ENCODE results near the gene KLK8.

KLK8 gene

DNA sequence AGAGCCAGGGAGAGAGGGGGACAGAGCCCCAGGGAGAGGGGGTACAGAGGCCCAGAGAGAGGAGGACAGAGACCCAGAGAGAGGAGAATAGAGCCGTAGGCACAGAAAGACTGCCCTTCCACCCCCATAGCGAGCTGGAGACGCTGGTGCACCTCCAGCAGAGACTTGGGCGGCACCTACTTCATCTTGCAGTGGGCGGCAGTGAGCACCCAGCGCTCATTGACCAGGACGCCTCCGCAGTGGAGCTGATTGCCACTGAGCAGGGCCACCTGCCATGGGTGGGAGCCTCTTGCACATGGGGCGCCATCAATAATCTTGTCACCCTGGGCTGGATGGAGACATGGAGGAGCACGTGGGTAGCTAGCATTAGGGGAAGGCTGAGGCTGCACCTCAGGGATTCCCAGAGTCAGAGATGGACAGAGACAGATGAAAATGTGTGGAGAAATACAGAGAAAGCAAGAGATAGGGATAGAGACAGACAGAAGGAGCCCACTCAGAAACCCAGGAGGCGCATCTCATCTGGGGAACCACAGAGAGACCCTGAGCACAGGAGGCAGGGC, 19.7 kb downstream of the KLK8 start:
- TF ChIP-seq, protein P1, sequence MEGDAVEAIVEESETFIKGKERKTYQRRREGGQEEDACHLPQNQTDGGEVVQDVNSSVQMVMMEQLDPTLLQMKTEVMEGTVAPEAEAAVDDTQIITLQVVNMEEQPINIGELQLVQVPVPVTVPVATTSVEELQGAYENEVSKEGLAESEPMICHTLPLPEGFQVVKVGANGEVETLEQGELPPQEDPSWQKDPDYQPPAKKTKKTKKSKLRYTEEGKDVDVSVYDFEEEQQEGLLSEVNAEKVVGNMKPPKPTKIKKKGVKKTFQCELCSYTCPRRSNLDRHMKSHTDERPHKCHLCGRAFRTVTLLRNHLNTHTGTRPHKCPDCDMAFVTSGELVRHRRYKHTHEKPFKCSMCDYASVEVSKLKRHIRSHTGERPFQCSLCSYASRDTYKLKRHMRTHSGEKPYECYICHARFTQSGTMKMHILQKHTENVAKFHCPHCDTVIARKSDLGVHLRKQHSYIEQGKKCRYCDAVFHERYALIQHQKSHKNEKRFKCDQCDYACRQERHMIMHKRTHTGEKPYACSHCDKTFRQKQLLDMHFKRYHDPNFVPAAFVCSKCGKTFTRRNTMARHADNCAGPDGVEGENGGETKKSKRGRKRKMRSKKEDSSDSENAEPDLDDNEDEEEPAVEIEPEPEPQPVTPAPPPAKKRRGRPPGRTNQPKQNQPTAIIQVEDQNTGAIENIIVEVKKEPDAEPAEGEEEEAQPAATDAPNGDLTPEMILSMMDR (IDR thresholded peaks at IDR 0.05; ENCODE audit: control extremely low read depth, extremely low read depth, low read depth, missing control alignments) = no peak
- no peak for DNase-seq (ENCODE audit: extremely low spot score)
- ChIA-PET CTCF (no interaction called here), POLR2A (no interaction called here)

DNA sequence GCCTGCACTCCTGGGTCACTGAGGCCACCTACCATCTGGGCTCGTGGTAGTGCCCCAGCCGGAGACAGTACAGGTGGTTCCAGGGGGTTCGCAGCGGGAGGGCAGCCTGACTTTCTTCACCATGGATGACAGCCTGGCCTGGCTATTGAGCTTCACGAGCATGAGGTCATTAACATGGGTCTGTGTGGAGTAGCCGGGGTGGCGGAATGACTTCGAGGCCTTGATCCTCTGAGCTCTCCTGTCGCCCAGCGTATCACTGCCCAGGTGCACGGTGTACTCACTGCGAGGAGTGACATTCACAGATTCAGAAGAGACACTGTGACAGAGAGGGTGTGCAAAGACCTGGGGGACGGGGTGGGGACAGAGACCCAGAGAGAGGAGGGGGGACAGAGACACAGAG, 21.2 kb downstream of the KLK8 start:
- CTCF ChIA-PET = no interaction called here
- TF ChIP-seq, protein P1 (IDR thresholded peaks at IDR 0.05; ENCODE audit: control extremely low read depth, extremely low read depth, low read depth, missing control alignments) = no peak
- POLR2A ChIA-PET = no interaction called here
- DNase-seq (ENCODE audit: extremely low spot score) = no peak

DNA sequence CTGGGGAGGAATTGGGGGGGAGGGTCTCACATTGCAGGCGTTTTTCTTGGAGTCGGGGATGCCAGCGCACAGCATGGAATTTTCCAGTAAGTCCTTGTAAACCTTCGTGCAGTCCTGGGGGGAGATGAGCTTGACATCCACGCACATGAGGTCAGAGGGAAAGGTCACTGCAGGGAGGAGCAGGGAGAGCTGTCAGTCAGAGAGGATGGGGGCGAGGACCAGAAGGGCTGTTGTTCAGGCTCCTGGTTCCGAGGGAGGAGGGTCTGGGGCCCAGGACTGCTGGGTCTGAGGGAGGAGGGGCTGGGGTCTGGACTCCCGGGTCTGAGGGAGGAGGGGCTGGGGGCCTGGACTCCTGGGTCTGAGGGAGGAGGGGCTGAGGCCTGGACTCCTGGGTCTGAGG, 21.6 kb downstream of the KLK8 start:
- TF ChIP-seq, protein P1 (IDR thresholded peaks at IDR 0.05; ENCODE audit: control extremely low read depth, extremely low read depth, low read depth, missing control alignments) = no peak
- ChIA-PET POLR2A (no interaction called here), CTCF (no interaction called here)
- DNase-seq (ENCODE audit: extremely low spot score) = no peak

DNA sequence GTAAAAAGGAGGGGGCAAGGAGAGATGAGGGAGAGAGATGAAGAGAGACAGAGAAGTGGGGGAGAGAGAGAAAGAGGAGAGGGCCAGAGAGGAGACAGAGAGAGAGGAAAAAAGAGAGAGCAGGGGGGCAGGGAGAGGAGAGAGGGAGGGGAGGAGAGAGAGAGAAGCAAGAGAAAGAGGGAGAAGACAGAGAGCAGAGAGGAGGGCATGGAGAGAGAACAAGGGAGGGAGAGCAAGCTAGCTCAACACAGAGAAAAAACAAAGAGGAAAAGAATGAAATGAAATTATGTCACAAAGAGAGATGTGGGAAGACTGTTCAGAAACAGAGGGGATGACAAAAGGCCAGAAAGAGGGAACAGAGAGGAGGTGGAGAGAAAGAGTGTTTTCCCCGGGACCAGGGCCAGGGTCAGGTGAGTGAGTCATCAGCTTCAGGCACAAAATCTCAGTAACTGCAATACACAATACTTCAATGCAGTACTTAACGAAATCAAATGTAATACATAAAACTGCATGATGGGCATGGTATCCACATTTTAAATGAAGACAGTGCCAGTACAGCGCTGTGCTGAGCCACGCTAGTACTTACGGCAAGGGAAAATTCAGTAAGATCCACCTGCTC, 22.5 kb downstream of the KLK8 start:
- TF ChIP-seq, protein P1 (IDR thresholded peaks at IDR 0.05; ENCODE audit: control extremely low read depth, extremely low read depth, low read depth, missing control alignments) = no peak
- DNase-seq (ENCODE audit: extremely low spot score) = no peak
- ChIA-PET CTCF (no interaction called here), POLR2A (no interaction called here)

DNA sequence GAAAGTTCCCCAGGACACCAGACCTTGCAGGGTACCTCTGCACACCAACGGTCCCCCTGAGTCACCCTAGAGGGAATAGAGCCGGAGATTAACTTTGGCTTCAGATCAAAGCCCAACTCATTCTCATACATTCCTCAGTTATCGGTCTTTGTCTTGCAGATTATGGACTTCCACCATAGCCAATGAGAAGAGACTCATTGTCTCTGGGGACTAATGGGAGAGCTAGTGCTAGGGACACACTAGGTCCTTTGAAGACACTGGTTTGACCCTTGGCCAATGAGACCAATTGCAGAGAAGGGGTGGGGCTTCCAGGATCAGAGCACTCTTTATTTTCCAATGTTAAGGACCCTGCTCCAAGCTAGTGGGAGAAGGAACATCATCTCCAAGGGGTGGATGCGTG, 23.8 kb downstream of the KLK8 start:
- TF ChIP-seq, protein P1 (IDR thresholded peaks at IDR 0.05; ENCODE audit: control extremely low read depth, extremely low read depth, low read depth, missing control alignments) = no peak
- ChIA-PET CTCF (no interaction called here), POLR2A (no interaction called here)
- no peak for DNase-seq (ENCODE audit: extremely low spot score)

DNA sequence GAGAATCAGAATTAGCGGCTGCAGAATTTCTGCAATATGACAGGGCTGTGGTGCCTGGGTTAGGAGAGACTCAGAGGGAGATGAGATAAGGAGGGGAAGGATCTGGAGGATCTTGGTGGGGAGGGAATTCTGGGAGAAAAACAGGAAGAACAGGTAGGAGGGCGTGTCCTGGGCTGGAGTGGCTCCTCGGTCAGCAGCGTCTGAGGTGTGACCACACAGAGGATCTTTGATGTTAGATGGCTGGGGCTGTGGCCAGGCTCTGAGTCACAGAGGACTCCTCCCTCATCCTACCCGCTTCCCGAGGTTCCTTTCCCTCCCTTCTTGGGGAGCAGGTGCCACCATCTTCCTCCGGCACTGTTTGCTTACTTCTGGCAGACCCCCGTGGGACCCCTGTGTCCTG, 25.6 kb downstream of the KLK8 start:
- CTCF ChIA-PET = no interaction called here
- POLR2A ChIA-PET = no interaction called here
- DNase-seq (ENCODE audit: extremely low spot score) = no peak
- TF ChIP-seq, protein P1 (IDR thresholded peaks at IDR 0.05; ENCODE audit: control extremely low read depth, extremely low read depth, low read depth, missing control alignments) = no peak
